ENCODE results near the gene CHRNB2.

CHRNB2 gene

DNA sequence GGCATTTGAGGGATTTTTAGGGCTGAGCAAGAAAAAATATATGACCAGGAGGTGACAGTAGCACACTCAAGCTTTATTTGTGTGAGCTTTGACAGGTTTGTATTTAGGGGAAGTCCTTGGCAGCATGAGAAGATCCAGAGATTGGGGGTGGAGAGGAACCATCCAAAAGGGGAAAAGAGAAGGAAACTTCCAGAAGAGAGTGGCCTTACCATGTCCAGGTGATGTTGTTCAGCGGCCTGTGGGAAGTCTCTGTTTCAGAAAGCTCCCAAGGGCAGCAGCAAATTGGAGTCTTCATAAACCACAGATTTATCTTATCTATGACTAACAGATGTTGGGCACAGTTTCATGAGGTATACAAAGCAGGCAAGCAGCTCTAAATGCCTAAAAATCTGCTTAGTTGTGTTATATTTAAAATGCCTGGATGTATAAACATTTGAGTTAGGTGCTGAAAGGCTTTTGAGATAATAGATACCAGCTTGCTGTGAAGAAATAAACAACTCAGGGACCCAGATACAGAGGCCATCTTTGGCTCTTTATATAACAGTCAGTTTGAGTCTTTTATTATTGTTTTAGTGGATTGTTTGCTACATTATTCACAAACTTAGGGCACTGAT is 61.6 kb downstream of the CHRNB2 start:
- H2AK5ac ChIP-seq (ENCODE audit: low read depth, low read length): no peak overlapping the region
- no peak overlapping the region for H2BK120ac ChIP-seq (ENCODE audit: low read depth, low read length)

More for the DNA sequence above, 61.6 kb downstream of the CHRNB2 start:
- no peak overlapping the region for H2BK5ac ChIP-seq (ENCODE audit: low read length)
- H2AFZ ChIP-seq (ENCODE audit: low read length): peak overlapping the region; percentile 90
- H3K9ac ChIP-seq (ENCODE audit: low read depth, low read length, poor library complexity): no peak overlapping the region
- no CpG with 5 or more reads among the region's 1 CpG for WGBS, 2 donors (ENCODE audit: extremely low coverage in 2 of 2, insufficient read length in 2 of 2, insufficient replicate concordance in 1 of 2)
- no peak overlapping the region for H3K23ac ChIP-seq (ENCODE audit: low read depth, low read length, poor library complexity)
- no peak overlapping the region for H4K91ac ChIP-seq (ENCODE audit: low read depth, low read length, poor library complexity)
- H2BK15ac ChIP-seq (ENCODE audit: low read length): no peak overlapping the region
- no peak overlapping the region for H3K14ac ChIP-seq (ENCODE audit: low read length)
- no peaks in the 10 kb centered on the region for H3K27me3 ChIP-seq (ENCODE audit: control insufficient read depth in 3 of 3, insufficient read depth in 3 of 3, low read depth in 1 of 3, low read length in 3 of 3)
- no peak for DNase-seq (ENCODE audit: low spot score)
- peaks cover 0 to 14% of the 10 kb centered on the region in 2 donors for H3K9me3 ChIP-seq (replicated peaks in 1 of 2; ENCODE audit: control insufficient read depth in 2 of 2, insufficient read depth in 1 of 2, low read depth in 1 of 2, low read length in 2 of 2)
- H3K27ac ChIP-seq (replicated peaks; ENCODE audit: low read length): no peak overlapping the region
- peaks cover 3 to 4% of the 10 kb centered on the region in 2 donors for H3K4me1 ChIP-seq (ENCODE audit: control insufficient read depth in 2 of 2, insufficient read depth in 1 of 2, low read depth in 1 of 2, low read length in 2 of 2)
- no peak overlapping the region for H3K4me2 ChIP-seq (ENCODE audit: insufficient read depth, low read length, poor library complexity, severe bottlenecking)
- peaks cover 2 to 10% of the 10 kb centered on the region in 2 donors for H3K36me3 ChIP-seq (replicated peaks in 1 of 2; ENCODE audit: control insufficient read depth in 2 of 2, insufficient read depth in 2 of 2, low read length in 2 of 2)
- no peak overlapping the region for H2BK12ac ChIP-seq (ENCODE audit: low read length)
- no peak overlapping the region for H3K18ac ChIP-seq (ENCODE audit: low read length)
- H3K4ac ChIP-seq (ENCODE audit: low read length): no peak overlapping the region
- H3K79me1 ChIP-seq (ENCODE audit: low read depth, low read length): peaks cover 10% of the 10 kb centered on the region
- no peak overlapping the region for H3K4me3 ChIP-seq (ENCODE audit: low read length in 2 of 2)
- H4K8ac ChIP-seq (ENCODE audit: low read depth, low read length): no peak overlapping the region

Measured in neuronal stem cell (in vitro differentiated cells).